ENCODE results near the gene GEMIN4. TPM values are rescaled to one million over a fixed set of nuclear protein-coding genes. Genes with fewer than 3 reads are reported as not detected.

GEMIN4 gene
- polyA plus RNA-seq, 1 of the 3 experiments (the other 2 are of a cell fraction) = 12.5 TPM

GRCh38 chr17:778096-778495, 26.0 kb upstream of the GEMIN4 start:
- CTCF ChIA-PET = interaction anchor here (0.8 to 2.2 kb wide), 3 partner anchors 17 to 219 kb away, joined by 3 to 6 read pairs (median 6); partner anchors contain the start of gene TIMM22
- H3K79me2 ChIP-seq (ENCODE audit: insufficient read depth) = peaks cover 43% of the 10 kb centered on the region
- H3K36me3 ChIP-seq (replicated peaks in 1 of 2; ENCODE audit: control insufficient read depth in 1 of 2, insufficient read depth in 2 of 2, low read length in 1 of 2) = peaks cover 16 to 47% of the 10 kb centered on the region in 2 experiments

DNA sequence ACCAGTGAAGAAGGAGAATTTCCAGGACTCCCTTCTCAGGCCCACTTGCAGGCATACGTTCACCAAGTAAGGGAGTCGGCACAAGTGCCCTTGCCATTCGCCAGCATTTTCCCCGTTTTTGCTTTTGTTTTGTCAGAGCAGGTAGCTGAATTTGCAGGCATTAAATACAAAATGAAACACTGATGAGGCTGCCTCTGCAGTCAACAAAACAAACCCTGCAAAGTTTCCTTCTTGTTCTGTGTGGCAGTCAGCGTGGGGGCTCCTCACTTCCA, 22.2 kb upstream of the GEMIN4 start:
- Histone ChIP-seq H3K79me2 (ENCODE audit: insufficient read depth) (peaks cover 4% of the 10 kb centered on the region), H3K9ac (no peak overlapping the region)

More at GRCh38 chr17:778096-778495, 26.0 kb upstream of the GEMIN4 start:
- H3K4me3 ChIP-seq (ENCODE audit: low read depth in 2 of 2, low read length in 1 of 2) = no peak overlapping the region
- 92% methylated on average over 11 of the region's 11 CpGs for WGBS (ENCODE audit: low lambda C conversion rate)
- H3K27me3 ChIP-seq (ENCODE audit: insufficient read depth) = no peaks in the 10 kb centered on the region
- no peak for DNase-seq
- H3K9me3 ChIP-seq = no peaks in the 10 kb centered on the region
- H3K27ac ChIP-seq (ENCODE audit: low read depth in 2 of 2, low read length in 1 of 2) = no peak overlapping the region
- TF ChIP-seq RXRA (IDR thresholded peaks at IDR 0.05; ENCODE audit: borderline replicate concordance, low read depth) = no peak
- TF ChIP-seq TEAD4 (IDR thresholded peaks at IDR 0.05; ENCODE audit: borderline replicate concordance, insufficient read depth) = no peak
- no peak for TF ChIP-seq TCF12 (IDR thresholded peaks at IDR 0.05)
- TF ChIP-seq MEF2A (IDR thresholded peaks at IDR 0.05; ENCODE audit: borderline replicate concordance, low read depth) = no peak
- no peak for TF ChIP-seq JUND (IDR thresholded peaks at IDR 0.05)
- no peak for TF ChIP-seq SIN3A (IDR thresholded peaks at IDR 0.05; ENCODE audit: borderline replicate concordance, low read depth, low read length)
- TF ChIP-seq, protein P1, sequence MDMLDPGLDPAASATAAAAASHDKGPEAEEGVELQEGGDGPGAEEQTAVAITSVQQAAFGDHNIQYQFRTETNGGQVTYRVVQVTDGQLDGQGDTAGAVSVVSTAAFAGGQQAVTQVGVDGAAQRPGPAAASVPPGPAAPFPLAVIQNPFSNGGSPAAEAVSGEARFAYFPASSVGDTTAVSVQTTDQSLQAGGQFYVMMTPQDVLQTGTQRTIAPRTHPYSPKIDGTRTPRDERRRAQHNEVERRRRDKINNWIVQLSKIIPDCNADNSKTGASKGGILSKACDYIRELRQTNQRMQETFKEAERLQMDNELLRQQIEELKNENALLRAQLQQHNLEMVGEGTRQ (IDR thresholded peaks at IDR 0.05; ENCODE audit: borderline replicate concordance, low read depth, low read length) = no peak
- no peak for TF ChIP-seq GABPA (IDR thresholded peaks at IDR 0.05; ENCODE audit: low read depth)
- no peak for TF ChIP-seq ELF1 (IDR thresholded peaks at IDR 0.05)
- TF ChIP-seq RCOR1 (IDR thresholded peaks at IDR 0.05; ENCODE audit: low read length) = no peak
- no peak for TF ChIP-seq YY1 (IDR thresholded peaks at IDR 0.05; ENCODE audit: low read depth)
- no peak for TF ChIP-seq ZBTB33 (IDR thresholded peaks at IDR 0.05; ENCODE audit: borderline replicate concordance, low read depth)
- POLR2A ChIA-PET = no interaction called here
- peaks cover 3% of the 10 kb centered on the region for H3F3A ChIP-seq (replicated peaks; ENCODE audit: insufficient read depth)
- no peaks in the 10 kb centered on the region for H4K20me1 ChIP-seq (ENCODE audit: insufficient read depth)
- H3K4me2 ChIP-seq = no peak overlapping the region
- no peak overlapping the region for H3K9ac ChIP-seq
- no peaks in the 10 kb centered on the region for H3K9me2 ChIP-seq
- H2AFZ ChIP-seq (ENCODE audit: low read depth) = no peak overlapping the region
- H3K4me1 ChIP-seq (ENCODE audit: control insufficient read depth in 1 of 2, insufficient read depth in 2 of 2, low read depth in 1 of 2, low read length in 1 of 2) = peaks cover 2 to 11% of the 10 kb centered on the region in 2 experiments; a peak in 3 of 4 replicates

More for the DNA sequence above, 22.2 kb upstream of the GEMIN4 start:
- Histone ChIP-seq H3F3A (replicated peaks; ENCODE audit: insufficient read depth) (peaks cover 3% of the 10 kb centered on the region), H3K4me3 (ENCODE audit: low read depth in 2 of 2, low read length in 1 of 2) (no peak overlapping the region), H4K20me1 (ENCODE audit: insufficient read depth) (no peaks in the 10 kb centered on the region), H3K4me2 (no peak overlapping the region), H2AFZ (ENCODE audit: low read depth) (no peak overlapping the region), H3K9me2 (no peaks in the 10 kb centered on the region), H3K36me3 (replicated peaks in 1 of 2; ENCODE audit: control insufficient read depth in 1 of 2, insufficient read depth in 2 of 2, low read length in 1 of 2) (peaks cover 52 to 73% of the 10 kb centered on the region in 2 experiments), H3K27ac (ENCODE audit: low read depth in 2 of 2, low read length in 1 of 2) (no peak overlapping the region), H3K9me3 (no peaks in the 10 kb centered on the region), H3K4me1 (ENCODE audit: control insufficient read depth in 1 of 2, insufficient read depth in 2 of 2, low read depth in 1 of 2, low read length in 1 of 2) (no peaks in the 10 kb centered on the region), H3K27me3 (ENCODE audit: insufficient read depth) (no peaks in the 10 kb centered on the region)
- no peak for DNase-seq
- WGBS (ENCODE audit: low lambda C conversion rate) = 93% methylated on average over 5 of the region's 5 CpGs
- ChIA-PET CTCF (interaction anchor here (1.4 kb wide), 1 partner anchor 207 kb away, joined by 5 read pairs; no protein-coding TSS in a partner anchor), POLR2A (no interaction called here)
- TF ChIP-seq FOXM1 (IDR thresholded peaks at IDR 0.05; ENCODE audit: low read depth) (no peak), TAF1 (IDR thresholded peaks at IDR 0.05; ENCODE audit: borderline replicate concordance, low read depth, low read length) (no peak)
